ENCODE data around the gene CSHL1. TPM values are rescaled to one million over a fixed set of nuclear protein-coding genes. Genes with fewer than 3 reads are reported as not detected.
"Not testable (repeated sequence)": the region's sequence is repeated elsewhere in the genome, so short reads cannot be mapped to it uniquely, and the experiment has no call there.

Gene CSHL1
- polyA plus RNA-seq, 3 donors, result not detected

GRCh38 chr17:63898899-63899798 is 11.9 kb downstream of the CSHL1 start:
- not testable (repeated sequence) for DNase-seq (ENCODE audit: extremely low read depth in 1 of 11, low read depth in 9 of 11, low spot score in 4 of 11)

- not testable (repeated sequence) for DNase-seq (ENCODE audit: extremely low read depth in 1 of 11, low read depth in 9 of 11, low spot score in 4 of 11)
Measured at GRCh38 chr17:63896524-63897354, 14.3 kb downstream of the CSHL1 start, which contains the start of gene CSH1. CSH1 (minus strand) TSS chr17:63896574; CDS start chr17:63896511, 63 bp downstream.

- DNase-seq (ENCODE audit: extremely low read depth in 1 of 11, low read depth in 9 of 11, low spot score in 4 of 11), result not testable (repeated sequence)
Measured at GRCh38 chr17:63894821-63895220, 16.2 kb downstream of the CSHL1 start.

GRCh38 chr17:63894021-63894420 is 17.0 kb downstream of the CSHL1 start:
- not testable (repeated sequence) for DNase-seq (ENCODE audit: extremely low read depth in 1 of 11, low read depth in 9 of 11, low spot score in 4 of 11)

- DNase-seq (ENCODE audit: extremely low read depth in 1 of 11, low read depth in 9 of 11, low spot score in 4 of 11), result not testable (repeated sequence)
Measured at GRCh38 chr17:63892316-63893037, 18.6 kb downstream of the CSHL1 start.

GRCh38 chr17:63889026-63889848 is 21.8 kb downstream of the CSHL1 start:
- peak in 4 of 11 donors; percentile 13 to 20 (median 18) for DNase-seq (ENCODE audit: extremely low read depth in 1 of 11, low read depth in 9 of 11, low spot score in 4 of 11)

- DNase-seq (ENCODE audit: extremely low read depth in 1 of 11, low read depth in 9 of 11, low spot score in 4 of 11), result not testable (repeated sequence)
Measured at GRCh38 chr17:63885119-63885518, 25.9 kb downstream of the CSHL1 start.

- DNase-seq (ENCODE audit: extremely low read depth in 1 of 11, low read depth in 9 of 11, low spot score in 4 of 11), result not testable (repeated sequence)
Measured at GRCh38 chr17:63882626-63883126, 28.4 kb downstream of the CSHL1 start.

GRCh38 chr17:63881935-63882601 is 29.0 kb downstream of the CSHL1 start, which contains the start of gene GH2:
GH2 (minus strand) TSS chr17:63881944; CDS start chr17:63881801, 143 bp downstream.
- DNase-seq (ENCODE audit: extremely low read depth in 1 of 11, low read depth in 9 of 11, low spot score in 4 of 11), result peak in 5 of 11 donors; percentile 4 to 36 (median 26)

- not testable (repeated sequence) for DNase-seq (ENCODE audit: extremely low read depth in 1 of 11, low read depth in 9 of 11, low spot score in 4 of 11)
Measured at GRCh38 chr17:63881337-63881736, 29.7 kb downstream of the CSHL1 start.

- DNase-seq (ENCODE audit: extremely low read depth in 1 of 11, low read depth in 9 of 11, low spot score in 4 of 11), result no peak
Measured at GRCh38 chr17:63880706-63881105, 30.4 kb downstream of the CSHL1 start.

- DNase-seq (ENCODE audit: extremely low read depth in 1 of 11, low read depth in 9 of 11, low spot score in 4 of 11), result not testable (repeated sequence)
Measured at GRCh38 chr17:63878413-63878812, 32.6 kb downstream of the CSHL1 start.

- DNase-seq (ENCODE audit: extremely low read depth in 1 of 11, low read depth in 9 of 11, low spot score in 4 of 11), result not testable (repeated sequence)
Measured at GRCh38 chr17:63874693-63875092, 36.4 kb downstream of the CSHL1 start.

GRCh38 chr17:63874061-63874626 is 36.9 kb downstream of the CSHL1 start:
- DNase-seq (ENCODE audit: extremely low read depth in 1 of 11, low read depth in 9 of 11, low spot score in 4 of 11), result not testable (repeated sequence)

- not testable (repeated sequence) for DNase-seq (ENCODE audit: extremely low read depth in 1 of 11, low read depth in 9 of 11, low spot score in 4 of 11)
Measured at GRCh38 chr17:63873577-63873976, 37.5 kb downstream of the CSHL1 start, which contains the start of gene CSH2. CSH2 (minus strand) TSS chr17:63873677; CDS start chr17:63873614, 63 bp downstream.

GRCh38 chr17:63871646-63872365 is 39.3 kb downstream of the CSHL1 start:
- DNase-seq (ENCODE audit: extremely low read depth in 1 of 11, low read depth in 9 of 11, low spot score in 4 of 11), result not testable (repeated sequence)
